Neural progenitor cell (in vitro differentiated cells): ENCODE measurements around the gene HNRNPM. TPM values are rescaled to one million over a fixed set of nuclear protein-coding genes. Genes with fewer than 3 reads are reported as not detected.
A peak's percentile ranks its signal among the peaks of the same experiment; 100 is the strongest.

Source experiments
- DNase-seq: peaks from one replicate; pipeline ENCODE4 v3.0.0-alpha.2; 2016; ENCODE audit warnings: low spot score
- H2AFZ ChIP-seq: fragments of 200-600 bp; sonication (generic); replicated peaks from 2 replicates; pipeline ENCODE4 v1.6.1; 2016; ENCODE audit warnings: antibody characterized with exemption
- H3F3A ChIP-seq: fragments of 200-600 bp; sonication (generic); 2 replicates; pipeline ENCODE4 v1.6.1; 2016; ENCODE audit warnings: antibody characterized with exemption, low read depth
- H3K27ac ChIP-seq: fragments of 200-600 bp; sonication (generic); 2 replicates; pipeline ENCODE4 v1.5.1; 2016; ENCODE audit warnings: mild to moderate bottlenecking
- H3K27me3 ChIP-seq: fragments of 200-600 bp; sonication (generic); 2 replicates; pipeline ENCODE4 v1.6.1; 2016; ENCODE audit warnings: mild to moderate bottlenecking, moderate library complexity
- H3K36me3 ChIP-seq: fragments of 200-600 bp; sonication (generic); 2 replicates; pipeline ENCODE4 v1.5.1; 2016
- H3K4me1 ChIP-seq: fragments of 200-600 bp; sonication (generic); 2 replicates; pipeline ENCODE4 v1.6.1; 2016; ENCODE audit warnings: mixed run types
- H3K4me2 ChIP-seq: fragments of 200-600 bp; sonication (generic); 2 replicates; pipeline ENCODE4 v1.6.1; 2016
- H3K4me3 ChIP-seq: fragments of 200-600 bp; sonication (generic); 2 replicates; pipeline ENCODE4 v1.5.1; 2016
- H3K79me2 ChIP-seq: fragments of 200-600 bp; sonication (generic); 2 replicates; pipeline ENCODE4 v1.6.1; 2016; ENCODE audit warnings: low read depth
- H3K9ac ChIP-seq: fragments of 200-600 bp; sonication (generic); 2 replicates; pipeline ENCODE4 v1.6.1; 2016
- H3K9me3 ChIP-seq: fragments of 200-600 bp; sonication (generic); 2 replicates; pipeline ENCODE4 v1.5.1; 2016; ENCODE audit warnings: low read depth
- H4K20me1 ChIP-seq: fragments of 200-600 bp; sonication (generic); 2 replicates; pipeline ENCODE4 v1.6.1; 2016; ENCODE audit warnings: low read depth
- H3K27ac Mint-ChIP-seq: 3 replicates; pipeline ENCODE4 v1.8.0; 2021; ENCODE audit warnings: mixed read lengths
- H3K27me3 Mint-ChIP-seq: 2 replicates; pipeline ENCODE4 v1.8.0; 2022; ENCODE audit warnings: low read depth, mild to moderate bottlenecking, inconsistent platforms, moderate library complexity, mixed read lengths; ENCODE audit not compliant: insufficient read depth
- H3K36me3 Mint-ChIP-seq: 3 replicates; pipeline ENCODE4 v1.8.0; 2021; ENCODE audit warnings: mixed read lengths
- H3K4me1 Mint-ChIP-seq: 3 replicates; pipeline ENCODE4 v1.8.0; 2021; ENCODE audit warnings: mixed read lengths
- H3K4me3 Mint-ChIP-seq: 3 replicates; pipeline ENCODE4 v1.8.0; 2021; ENCODE audit warnings: mild to moderate bottlenecking, moderate library complexity, mixed read lengths
- H3K9me3 Mint-ChIP-seq: 3 replicates; pipeline ENCODE4 v1.8.0; 2020; ENCODE audit warnings: mixed read lengths
- EZH2 ChIP-seq: fragments of 200-600 bp; sonication (generic); IDR thresholded peaks from 2 replicates; pipeline ENCODE4 v1.6.1; 2017; ENCODE audit warnings: antibody characterized with exemption, mild to moderate bottlenecking, moderate library complexity
- EZH2phosphoT487 ChIP-seq: fragments of 200-600 bp; sonication (generic); IDR thresholded peaks from 2 replicates; pipeline ENCODE4 v1.6.1; 2017; ENCODE audit warnings: antibody characterized with exemption
- total RNA-seq: library from RNA; depleted of rRNA; stranded (reverse); fragments of >200 nt; gene quantifications from 2 replicates; pipeline ENCODE4 v1.2.3, GENCODE V29; 2015; ENCODE audit warnings: low replicate concordance
- TF ChIP-seq, protein P1 (sequence below): fragments of 200-600 bp; sonication (generic); IDR thresholded peaks from 2 replicates; pipeline ENCODE4 v1.5.1; 2017; ENCODE audit warnings: antibody characterized with exemption, mild to moderate bottlenecking

The HNRNPM gene
- total RNA-seq, 1 donor from 2014 or later: 118 TPM

DNA sequence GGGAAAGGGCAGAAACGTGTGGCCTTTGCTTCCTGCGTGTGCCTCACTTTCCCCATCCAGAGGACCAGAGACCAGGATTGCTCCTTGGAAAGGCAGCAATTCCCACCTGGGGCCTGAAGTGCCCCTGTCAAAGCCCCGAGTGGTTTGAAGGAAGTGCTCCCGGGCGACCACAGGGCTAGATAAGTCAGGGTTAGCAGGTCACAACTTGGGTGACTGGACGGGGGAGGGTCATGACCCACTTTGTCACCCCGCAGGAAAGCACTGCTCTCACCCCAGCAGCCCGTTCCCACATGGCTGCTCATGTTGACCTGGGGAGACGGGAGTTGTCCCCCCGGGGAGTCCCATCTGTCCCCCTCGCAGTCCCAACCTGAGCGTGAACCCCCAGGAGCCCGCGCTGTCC lies 57.2 kb downstream of the HNRNPM start:
- Histone ChIP-seq H3K9me3 (no peaks in the 10 kb centered on the region), H2AFZ (no peak overlapping the region), H3K4me2 (no peak overlapping the region), H3K79me2 (no peaks in the 10 kb centered on the region), H3K27me3 (no peaks in the 10 kb centered on the region), H3K9ac (no peak overlapping the region), H3K4me1 (peaks cover 30% of the 10 kb centered on the region), H3K36me3 (no peaks in the 10 kb centered on the region), H3F3A (peaks cover 28% of the 10 kb centered on the region), H4K20me1 (no peaks in the 10 kb centered on the region), H3K4me3 (no peak overlapping the region), H3K27ac (no peak overlapping the region)
- Mint-ChIP-seq H3K27ac (no peak overlapping the region), H3K9me3 (no peaks in the 10 kb centered on the region), H3K4me3 (no peak overlapping the region), H3K27me3 (peaks cover 3% of the 10 kb centered on the region), H3K4me1 (peaks cover 35% of the 10 kb centered on the region), H3K36me3 (no peaks in the 10 kb centered on the region)
- TF ChIP-seq EZH2phosphoT487: no peak
- TF ChIP-seq EZH2: no peak
- TF ChIP-seq, protein P1, sequence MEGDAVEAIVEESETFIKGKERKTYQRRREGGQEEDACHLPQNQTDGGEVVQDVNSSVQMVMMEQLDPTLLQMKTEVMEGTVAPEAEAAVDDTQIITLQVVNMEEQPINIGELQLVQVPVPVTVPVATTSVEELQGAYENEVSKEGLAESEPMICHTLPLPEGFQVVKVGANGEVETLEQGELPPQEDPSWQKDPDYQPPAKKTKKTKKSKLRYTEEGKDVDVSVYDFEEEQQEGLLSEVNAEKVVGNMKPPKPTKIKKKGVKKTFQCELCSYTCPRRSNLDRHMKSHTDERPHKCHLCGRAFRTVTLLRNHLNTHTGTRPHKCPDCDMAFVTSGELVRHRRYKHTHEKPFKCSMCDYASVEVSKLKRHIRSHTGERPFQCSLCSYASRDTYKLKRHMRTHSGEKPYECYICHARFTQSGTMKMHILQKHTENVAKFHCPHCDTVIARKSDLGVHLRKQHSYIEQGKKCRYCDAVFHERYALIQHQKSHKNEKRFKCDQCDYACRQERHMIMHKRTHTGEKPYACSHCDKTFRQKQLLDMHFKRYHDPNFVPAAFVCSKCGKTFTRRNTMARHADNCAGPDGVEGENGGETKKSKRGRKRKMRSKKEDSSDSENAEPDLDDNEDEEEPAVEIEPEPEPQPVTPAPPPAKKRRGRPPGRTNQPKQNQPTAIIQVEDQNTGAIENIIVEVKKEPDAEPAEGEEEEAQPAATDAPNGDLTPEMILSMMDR: no peak
- no peak for DNase-seq

DNA sequence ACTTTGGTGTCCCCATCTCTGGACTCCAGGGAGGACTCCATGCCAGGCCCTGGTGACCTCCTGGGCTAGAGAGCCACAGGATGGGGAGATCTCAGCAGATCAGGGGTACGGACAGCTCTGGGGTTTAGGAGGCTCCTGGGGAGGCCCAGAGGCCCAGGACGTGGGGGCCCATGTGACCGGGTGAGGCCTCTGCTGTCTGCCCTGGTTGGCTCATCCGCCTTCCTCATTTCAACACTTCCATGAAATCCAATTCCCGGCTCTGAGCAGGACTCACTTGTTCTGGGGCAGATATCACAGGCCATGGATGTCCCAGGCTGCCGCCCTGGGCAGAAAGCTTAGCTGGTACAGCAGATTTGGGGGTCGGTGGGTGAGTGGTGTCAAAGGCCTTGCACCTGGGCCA lies 58.7 kb downstream of the HNRNPM start:
- H3K36me3 Mint-ChIP-seq: no peaks in the 10 kb centered on the region
- Histone ChIP-seq H3K27me3 (no peaks in the 10 kb centered on the region), H3K4me1 (peaks cover 30% of the 10 kb centered on the region), H3K36me3 (no peaks in the 10 kb centered on the region), H3K4me3 (no peak overlapping the region), H3K27ac (no peak overlapping the region), H3K79me2 (no peaks in the 10 kb centered on the region), H4K20me1 (no peaks in the 10 kb centered on the region), H2AFZ (no peak overlapping the region), H3K9ac (no peak overlapping the region), H3K4me2 (no peak overlapping the region), H3K9me3 (no peaks in the 10 kb centered on the region), H3F3A (peaks cover 33% of the 10 kb centered on the region)
- no peak for DNase-seq
- H3K27ac Mint-ChIP-seq: peak overlapping the region; percentile 69
- H3K27me3 Mint-ChIP-seq: no peaks in the 10 kb centered on the region
- TF ChIP-seq, protein P1: no peak
- TF ChIP-seq EZH2 (no peak), EZH2phosphoT487 (no peak)
- no peaks in the 10 kb centered on the region for H3K9me3 Mint-ChIP-seq
- peaks cover 35% of the 10 kb centered on the region for H3K4me1 Mint-ChIP-seq
- H3K4me3 Mint-ChIP-seq: no peak overlapping the region

DNA sequence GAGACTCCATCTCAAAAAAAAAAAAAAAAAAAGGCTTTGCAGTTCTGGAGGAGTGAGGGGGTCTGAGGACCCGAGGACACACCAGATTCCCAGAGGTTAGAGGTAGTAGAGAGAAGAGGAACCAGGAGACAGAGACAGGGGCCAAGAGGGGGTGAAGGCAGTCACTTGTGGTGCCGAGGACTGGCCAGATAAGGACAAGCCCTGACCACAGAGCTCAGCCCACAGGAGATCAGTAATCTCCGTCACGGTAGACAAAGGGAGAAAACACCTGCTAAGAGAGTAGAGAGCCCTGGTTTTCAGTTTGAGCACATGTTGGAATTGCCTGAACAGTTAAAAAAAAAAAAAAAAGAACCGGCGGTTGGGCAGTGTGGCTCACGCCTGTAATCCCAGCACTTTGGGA lies 59.4 kb downstream of the HNRNPM start:
- Mint-ChIP-seq H3K9me3 (no peaks in the 10 kb centered on the region), H3K27ac (no peak overlapping the region), H3K4me1 (peaks cover 30% of the 10 kb centered on the region), H3K27me3 (no peaks in the 10 kb centered on the region), H3K4me3 (peak overlapping the region; percentile 73), H3K36me3 (no peaks in the 10 kb centered on the region)
- no peaks in the 10 kb centered on the region for H3K36me3 ChIP-seq
- H3K4me1 ChIP-seq: peaks cover 24% of the 10 kb centered on the region
- no peak for TF ChIP-seq EZH2
- TF ChIP-seq, protein P1: no peak
- no peak for TF ChIP-seq EZH2phosphoT487
- no peak overlapping the region for H3K9ac ChIP-seq
- no peak overlapping the region for H3K4me2 ChIP-seq
- H2AFZ ChIP-seq: no peak overlapping the region
- H3F3A ChIP-seq: peaks cover 33% of the 10 kb centered on the region
- no peaks in the 10 kb centered on the region for H3K27me3 ChIP-seq
- DNase-seq: no peak
- H3K27ac ChIP-seq: peak overlapping the region; percentile 54
- no peaks in the 10 kb centered on the region for H3K79me2 ChIP-seq
- no peaks in the 10 kb centered on the region for H3K9me3 ChIP-seq
- H3K4me3 ChIP-seq: no peak overlapping the region
- no peaks in the 10 kb centered on the region for H4K20me1 ChIP-seq
